BJ (cell line): ENCODE data around the gene SEPTIN10. TPM values are rescaled to one million over a fixed set of nuclear protein-coding genes. Genes with fewer than 3 reads are reported as not detected.
A peak's percentile ranks its signal among the peaks of the same experiment; 100 is the strongest.

Source experiments
- CTCF ChIA-PET: fragments of 350-600 bp; formaldehyde crosslinking; extraction: SDS; loops from one replicate; lab custom pipeline; 2021; ENCODE audit warnings: antibody characterized with exemption, inconsistent platforms; lab: Yijun Ruan, JAX
- POLR2A ChIA-PET: fragments of 300-600 bp; sonication (Branson Sonifier 250); formaldehyde crosslinking; extraction: SDS; loops from one replicate; lab custom pipeline; 2021; ENCODE audit warnings: antibody characterized with exemption; lab: Charles Lee
- DNase-seq: peaks from one replicate; pipeline ENCODE4 v3.0.0-alpha.2; 2011; ENCODE audit warnings: low read depth
- H3K27me3 ChIP-seq: 2 replicates; pipeline ENCODE4 v1.6.0; 2011; ENCODE audit warnings: low read length; ENCODE audit not compliant: control insufficient read depth, insufficient read depth
- H3K36me3 ChIP-seq: 2 replicates; pipeline ENCODE4 v1.5.1; 2011; ENCODE audit warnings: low read length; ENCODE audit not compliant: control insufficient read depth, insufficient read depth
- H3K4me3 ChIP-seq: 2 replicates; pipeline ENCODE4 v1.5.1; 2011; ENCODE audit warnings: low read depth, mild to moderate bottlenecking, control low read depth, low read length
- polyA plus RNA-seq: library from polyadenylated mRNA; depleted of rRNA; stranded (reverse); fragments of >200 nt; gene quantifications from 2 replicates; pipeline ENCODE4 v1.2.3, GENCODE V29; 2011
- TF ChIP-seq, protein P1 (sequence below): IDR thresholded peaks from 2 replicates; pipeline ENCODE4 v1.5.1; 2011; ENCODE audit warnings: low read depth, mild to moderate bottlenecking, control low read depth, inconsistent platforms, low read length, moderate library complexity; ENCODE audit not compliant: insufficient read depth

Gene SEPTIN10
- polyA plus RNA-seq, 1 experiment = 68.8 TPM

DNA sequence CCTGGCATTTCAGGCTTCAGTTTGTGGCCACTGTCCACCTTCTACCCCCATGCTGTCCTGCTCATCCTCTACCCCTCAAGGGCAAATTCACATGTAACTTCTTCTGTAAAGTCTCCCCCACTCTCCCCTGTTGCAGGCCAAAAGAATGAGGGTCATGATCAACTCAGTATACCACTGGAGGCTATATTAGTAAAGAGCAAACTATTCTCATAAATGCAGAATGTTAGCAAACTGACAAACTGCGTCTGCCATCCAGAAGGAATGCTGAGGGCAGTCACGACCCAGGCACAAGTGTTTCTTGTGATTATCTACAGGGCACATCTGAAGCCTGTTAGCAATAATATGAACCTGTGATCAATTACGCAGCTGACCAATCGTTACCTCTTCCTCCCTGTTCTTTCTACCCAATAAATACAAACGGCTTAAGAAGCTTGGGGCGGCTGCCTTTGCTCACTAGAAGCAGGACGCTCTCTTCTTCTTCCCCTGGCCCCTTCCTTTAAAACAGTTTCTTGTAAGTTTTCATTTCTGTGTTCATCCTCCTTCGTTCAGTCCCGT lies 58.3 kb downstream of the SEPTIN10 start:
- TF ChIP-seq, protein P1, sequence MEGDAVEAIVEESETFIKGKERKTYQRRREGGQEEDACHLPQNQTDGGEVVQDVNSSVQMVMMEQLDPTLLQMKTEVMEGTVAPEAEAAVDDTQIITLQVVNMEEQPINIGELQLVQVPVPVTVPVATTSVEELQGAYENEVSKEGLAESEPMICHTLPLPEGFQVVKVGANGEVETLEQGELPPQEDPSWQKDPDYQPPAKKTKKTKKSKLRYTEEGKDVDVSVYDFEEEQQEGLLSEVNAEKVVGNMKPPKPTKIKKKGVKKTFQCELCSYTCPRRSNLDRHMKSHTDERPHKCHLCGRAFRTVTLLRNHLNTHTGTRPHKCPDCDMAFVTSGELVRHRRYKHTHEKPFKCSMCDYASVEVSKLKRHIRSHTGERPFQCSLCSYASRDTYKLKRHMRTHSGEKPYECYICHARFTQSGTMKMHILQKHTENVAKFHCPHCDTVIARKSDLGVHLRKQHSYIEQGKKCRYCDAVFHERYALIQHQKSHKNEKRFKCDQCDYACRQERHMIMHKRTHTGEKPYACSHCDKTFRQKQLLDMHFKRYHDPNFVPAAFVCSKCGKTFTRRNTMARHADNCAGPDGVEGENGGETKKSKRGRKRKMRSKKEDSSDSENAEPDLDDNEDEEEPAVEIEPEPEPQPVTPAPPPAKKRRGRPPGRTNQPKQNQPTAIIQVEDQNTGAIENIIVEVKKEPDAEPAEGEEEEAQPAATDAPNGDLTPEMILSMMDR = no peak
- H3K27me3 ChIP-seq = no peaks in the 10 kb centered on the region
- DNase-seq = peak; percentile 83
- CTCF ChIA-PET = interaction anchor here (0.8 to 2.7 kb wide), 7 partner anchors 10 to 181 kb away, joined by 3 to 10 read pairs (median 3); no protein-coding TSS in a partner anchor
- H3K4me3 ChIP-seq = no peak overlapping the region
- H3K36me3 ChIP-seq = peaks cover 3% of the 10 kb centered on the region
- POLR2A ChIA-PET = no interaction called here

DNA sequence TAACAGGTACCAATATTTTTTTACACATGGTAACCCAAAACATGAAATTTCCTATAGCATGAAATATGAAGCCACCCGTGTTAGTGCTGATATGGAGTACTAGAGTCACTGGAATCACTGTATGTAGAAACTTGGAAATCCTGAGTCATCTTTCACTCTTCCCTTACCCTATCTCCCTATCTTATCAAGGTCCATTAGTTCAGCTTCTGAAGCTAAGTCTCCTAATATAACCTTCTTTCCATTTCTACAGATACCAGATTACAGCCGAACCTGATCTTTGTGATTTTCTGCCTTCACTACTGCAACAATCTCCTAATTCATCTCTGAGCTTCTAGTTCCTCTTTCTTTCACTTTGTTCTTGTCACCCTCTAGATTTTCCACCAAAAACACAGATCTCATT lies 59.0 kb downstream of the SEPTIN10 start:
- DNase-seq = no peak
- TF ChIP-seq, protein P1 = no peak
- ChIA-PET CTCF (interaction anchor here (0.8 to 2.7 kb wide), 4 partner anchors 9 to 181 kb away, joined by 3 to 10 read pairs (median 5); no protein-coding TSS in a partner anchor), POLR2A (no interaction called here)
- Histone ChIP-seq H3K36me3 (peaks cover 3% of the 10 kb centered on the region), H3K4me3 (no peak overlapping the region), H3K27me3 (no peaks in the 10 kb centered on the region)

DNA sequence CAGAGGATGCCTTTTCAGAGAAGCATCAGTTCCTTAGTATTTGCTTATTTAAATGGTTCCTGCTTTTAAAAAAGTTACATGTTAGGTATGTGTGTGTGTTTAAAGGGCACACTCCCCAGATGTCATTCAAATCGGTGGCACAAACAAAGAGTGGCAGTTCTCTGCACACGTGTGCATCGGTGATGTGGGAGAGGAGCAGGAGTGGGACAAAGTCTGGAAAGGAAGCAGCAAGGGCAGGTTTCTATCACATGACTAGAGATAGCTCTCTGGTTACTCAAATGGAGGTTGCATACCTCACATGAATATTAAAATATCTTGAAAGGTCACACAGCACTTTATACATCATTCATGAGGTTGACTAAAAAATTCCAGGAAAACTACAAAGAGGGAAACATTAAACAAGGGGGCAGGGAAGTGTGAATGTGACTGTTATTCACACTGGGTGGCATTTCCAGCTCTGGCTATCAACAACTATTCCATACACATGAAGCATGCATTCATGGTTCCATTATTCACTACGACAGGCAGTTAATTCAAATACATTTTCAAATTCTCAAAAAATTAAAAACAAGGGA lies 64.7 kb downstream of the SEPTIN10 start:
- ChIA-PET CTCF (interaction anchor here (0.9 to 7.1 kb wide), 3 partner anchors 66 to 186 kb away, joined by 4 to 92 read pairs (median 4); no protein-coding TSS in a partner anchor), POLR2A (no interaction called here)

DNA sequence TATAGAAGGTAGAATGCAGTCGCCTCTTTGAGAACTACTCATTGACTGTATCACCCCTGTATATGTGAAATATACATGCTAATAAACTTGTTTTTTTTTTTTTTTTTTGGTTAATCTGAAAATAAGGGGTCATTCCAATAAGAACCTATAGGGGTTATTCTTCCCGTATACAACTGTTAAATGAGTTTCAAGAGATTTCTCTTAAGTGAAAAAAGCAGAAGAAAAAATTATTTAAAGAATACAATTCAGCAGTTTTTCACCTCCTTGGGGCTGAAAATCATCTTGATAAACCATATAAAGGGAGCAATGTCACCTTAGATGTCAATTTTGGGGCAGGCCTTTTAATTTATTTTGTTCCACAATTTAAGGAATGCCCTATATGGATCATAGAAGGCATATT lies 66.5 kb downstream of the SEPTIN10 start:
- peaks cover 3% of the 10 kb centered on the region for H3K36me3 ChIP-seq
- ChIA-PET CTCF (interaction anchor here (0.7 to 7.1 kb wide), 19 partner anchors 13 to 359 kb away, joined by 3 to 92 read pairs (median 6); partner anchors contain the start of genes SEPTIN10 and SOWAHC), POLR2A (no interaction called here)
- TF ChIP-seq, protein P1 = no peak
- no peak for DNase-seq
- H3K4me3 ChIP-seq = no peak overlapping the region
- H3K27me3 ChIP-seq = no peaks in the 10 kb centered on the region

More for the DNA sequence above, 64.7 kb downstream of the SEPTIN10 start:
- DNase-seq = no peak
- no peak overlapping the region for H3K4me3 ChIP-seq
- no peaks in the 10 kb centered on the region for H3K27me3 ChIP-seq
- TF ChIP-seq, protein P1 = no peak
- H3K36me3 ChIP-seq = peaks cover 3% of the 10 kb centered on the region

DNA sequence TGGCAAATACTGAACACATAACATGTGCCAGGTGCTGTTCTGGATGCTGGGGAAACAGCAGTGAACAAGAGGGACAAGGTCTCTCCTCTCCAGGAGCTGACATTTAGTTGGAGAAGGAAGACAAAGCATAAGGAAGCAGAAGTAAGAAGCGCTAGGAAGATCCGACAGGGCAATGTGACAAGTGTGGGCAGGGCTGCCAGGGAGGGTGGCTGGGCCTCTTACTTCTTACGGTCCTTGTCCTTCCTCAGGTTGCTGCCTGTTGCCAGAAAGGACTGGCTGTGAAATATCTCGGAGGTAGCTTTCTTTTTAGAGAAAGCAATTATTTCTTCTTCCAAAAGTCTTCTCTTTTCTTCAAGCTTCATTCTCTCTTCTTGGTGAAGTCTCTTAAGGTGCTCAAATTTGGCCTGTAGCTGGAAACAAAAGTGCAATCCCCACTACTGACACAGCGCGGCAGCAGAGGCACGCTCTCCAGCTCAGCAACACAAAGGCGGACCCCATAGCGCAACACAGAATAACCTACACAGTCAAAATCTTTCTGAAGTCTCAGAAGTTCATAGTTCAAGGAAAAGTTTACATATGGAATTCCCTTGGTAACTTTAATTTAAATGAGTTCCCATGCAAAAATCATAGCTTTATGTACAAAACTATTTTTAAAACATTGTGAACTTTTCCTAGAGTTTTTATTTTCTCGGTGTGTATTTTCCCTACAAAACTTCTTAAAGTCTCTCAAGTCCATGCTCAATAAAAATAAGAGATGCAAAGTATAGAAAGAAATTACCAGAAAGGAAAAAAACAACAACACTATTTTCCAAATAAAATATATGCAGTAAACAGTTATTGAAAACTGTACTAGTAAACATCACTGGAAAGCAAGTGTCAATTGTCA lies 67.7 kb downstream of the SEPTIN10 start:
- Histone ChIP-seq H3K4me3 (no peak overlapping the region), H3K36me3 (no peaks in the 10 kb centered on the region), H3K27me3 (no peaks in the 10 kb centered on the region)
- ChIA-PET POLR2A (interaction anchor here (0.5 kb wide), 1 partner anchor 189 kb away, joined by 9 read pairs; no protein-coding TSS in a partner anchor), CTCF (interaction anchor here (0.6 to 7.1 kb wide), 38 partner anchors 9 to 357 kb away, joined by 3 to 92 read pairs (median 4); partner anchors contain the start of genes SEPTIN10 and SOWAHC)
- TF ChIP-seq, protein P1 = peak; percentile 95
- DNase-seq = no peak
